Measurements from ENCODE around the gene PHOSPHO1. TPM values are rescaled to one million over a fixed set of nuclear protein-coding genes. Genes with fewer than 3 reads are reported as not detected.

Gene PHOSPHO1
- total RNA-seq, 1 experiment from 2014 or later: 0.54 TPM

DNA sequence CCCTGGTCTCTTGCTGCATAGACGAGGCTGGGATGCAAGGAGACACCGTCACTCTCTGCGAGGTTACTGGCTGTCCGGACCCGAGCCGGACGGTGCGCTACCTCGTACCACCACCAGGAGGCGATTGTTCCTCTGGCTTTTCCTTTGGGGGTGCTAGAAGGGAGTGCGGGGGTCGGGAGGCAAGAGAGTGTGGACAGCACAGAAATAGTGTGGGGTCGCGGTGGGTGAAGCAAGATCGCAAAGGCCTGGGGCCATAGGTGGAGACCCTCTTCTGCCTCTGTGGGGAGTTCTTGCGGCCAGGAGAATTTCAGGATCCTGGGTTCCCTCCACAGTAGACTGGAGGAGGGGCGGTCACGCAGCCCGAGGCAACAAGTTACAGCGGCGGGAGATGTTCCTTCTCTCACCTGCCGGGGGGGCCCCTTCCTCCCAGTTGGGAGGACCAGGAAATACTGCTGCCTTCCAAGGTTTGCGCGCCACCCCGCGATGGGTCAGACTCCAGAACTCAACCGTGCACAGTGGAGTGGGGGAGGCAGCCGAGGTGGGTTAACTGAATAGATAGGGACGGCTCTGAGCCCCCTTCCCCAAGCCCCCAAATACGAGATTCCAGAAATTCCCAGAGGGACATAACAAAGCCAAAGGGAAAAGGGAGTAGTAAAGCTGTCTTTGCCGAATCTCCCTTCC is 6.9 kb downstream of the PHOSPHO1 start:
- DNase-seq (ENCODE audit: low read depth, low spot score) (no peak), ATAC-seq (peak; percentile 66)
- in situ Hi-C loops (cut with HindIII; ENCODE audit: low pct_unique_long_range_greater_than_20kb, low sequenced_read_pairs) (no loop called here), intact Hi-C loops (cut with micrococcal nuclease; ENCODE audit: unreplicated experiment) (loop anchor here (10.0 kb wide), 1 partner anchor 169 kb away; no protein-coding TSS in a partner anchor)
- ChIA-PET CTCF (interaction anchor here (0.8 to 1.1 kb wide), 2 partner anchors 26 to 32 kb away, joined by 3 read pairs; no protein-coding TSS in a partner anchor), POLR2A (no interaction called here)
- H3K4me1 ChIP-seq (ENCODE audit: control insufficient read depth, insufficient read depth, low read length): peaks cover 14% of the 10 kb centered on the region
- no peak for TF ChIP-seq SIN3A (IDR thresholded peaks at IDR 0.05; ENCODE audit: borderline replicate concordance, insufficient read depth, low read depth, low read length)
- TF ChIP-seq, protein P1, sequence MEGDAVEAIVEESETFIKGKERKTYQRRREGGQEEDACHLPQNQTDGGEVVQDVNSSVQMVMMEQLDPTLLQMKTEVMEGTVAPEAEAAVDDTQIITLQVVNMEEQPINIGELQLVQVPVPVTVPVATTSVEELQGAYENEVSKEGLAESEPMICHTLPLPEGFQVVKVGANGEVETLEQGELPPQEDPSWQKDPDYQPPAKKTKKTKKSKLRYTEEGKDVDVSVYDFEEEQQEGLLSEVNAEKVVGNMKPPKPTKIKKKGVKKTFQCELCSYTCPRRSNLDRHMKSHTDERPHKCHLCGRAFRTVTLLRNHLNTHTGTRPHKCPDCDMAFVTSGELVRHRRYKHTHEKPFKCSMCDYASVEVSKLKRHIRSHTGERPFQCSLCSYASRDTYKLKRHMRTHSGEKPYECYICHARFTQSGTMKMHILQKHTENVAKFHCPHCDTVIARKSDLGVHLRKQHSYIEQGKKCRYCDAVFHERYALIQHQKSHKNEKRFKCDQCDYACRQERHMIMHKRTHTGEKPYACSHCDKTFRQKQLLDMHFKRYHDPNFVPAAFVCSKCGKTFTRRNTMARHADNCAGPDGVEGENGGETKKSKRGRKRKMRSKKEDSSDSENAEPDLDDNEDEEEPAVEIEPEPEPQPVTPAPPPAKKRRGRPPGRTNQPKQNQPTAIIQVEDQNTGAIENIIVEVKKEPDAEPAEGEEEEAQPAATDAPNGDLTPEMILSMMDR (IDR thresholded peaks at IDR 0.05): peak; percentile 98
- H3K36me3 ChIP-seq (ENCODE audit: control insufficient read depth, insufficient read depth, low read length): no peaks in the 10 kb centered on the region
- no peak overlapping the region for H3K27ac ChIP-seq (ENCODE audit: low read length)
- H3K27me3 ChIP-seq (ENCODE audit: control insufficient read depth, insufficient read depth, low read length): no peaks in the 10 kb centered on the region; the same call in 1 of the 2 replicates
- peak overlapping the region; percentile 1 to 29; a peak in 3 of 4 replicates for H3K4me3 ChIP-seq (ENCODE audit: low read depth in 2 of 2, low read length in 2 of 2)
- no peaks in the 10 kb centered on the region for H3K9me3 ChIP-seq (ENCODE audit: control insufficient read depth, insufficient read depth, low read depth, low read length)
- BruUV-seq (replicated peaks): no TSS peak

DNA sequence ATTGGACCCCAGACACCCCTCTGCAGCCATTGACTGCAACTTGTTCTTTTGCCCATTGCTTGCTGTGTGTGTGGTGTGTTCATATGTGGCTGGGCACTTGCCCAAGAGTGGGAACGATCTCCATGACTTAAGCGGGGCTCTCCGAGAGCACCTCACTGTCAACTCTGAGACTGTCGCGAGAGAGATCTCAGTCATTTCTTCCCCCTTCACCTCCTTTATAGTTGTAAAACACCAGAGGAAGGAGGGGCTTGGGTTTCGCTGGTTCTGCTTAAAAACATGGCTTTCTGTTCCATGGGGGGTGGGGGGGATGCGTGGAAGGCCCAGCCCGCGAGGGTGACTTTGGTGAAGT is 7.4 kb downstream of the PHOSPHO1 start:
- POLR2A ChIA-PET: no interaction called here
- H3K4me3 ChIP-seq (ENCODE audit: low read depth in 2 of 2, low read length in 2 of 2): peak overlapping the region; percentile 1 to 29; a peak in 3 of 4 replicates
- no peaks in the 10 kb centered on the region; the same call in 1 of the 2 replicates for H3K27me3 ChIP-seq (ENCODE audit: control insufficient read depth, insufficient read depth, low read length)
- TF ChIP-seq TCF7L2 (IDR thresholded peaks at IDR 0.05; ENCODE audit: low read depth, low read length) (no peak), POLR2AphosphoS5 (IDR thresholded peaks at IDR 0.05; ENCODE audit: low read depth, low read length) (no peak), SIN3A (IDR thresholded peaks at IDR 0.05; ENCODE audit: borderline replicate concordance, insufficient read depth, low read depth, low read length) (no peak)
- TF ChIP-seq, protein P1 (IDR thresholded peaks at IDR 0.05): no peak
- TF ChIP-seq, protein P2, sequence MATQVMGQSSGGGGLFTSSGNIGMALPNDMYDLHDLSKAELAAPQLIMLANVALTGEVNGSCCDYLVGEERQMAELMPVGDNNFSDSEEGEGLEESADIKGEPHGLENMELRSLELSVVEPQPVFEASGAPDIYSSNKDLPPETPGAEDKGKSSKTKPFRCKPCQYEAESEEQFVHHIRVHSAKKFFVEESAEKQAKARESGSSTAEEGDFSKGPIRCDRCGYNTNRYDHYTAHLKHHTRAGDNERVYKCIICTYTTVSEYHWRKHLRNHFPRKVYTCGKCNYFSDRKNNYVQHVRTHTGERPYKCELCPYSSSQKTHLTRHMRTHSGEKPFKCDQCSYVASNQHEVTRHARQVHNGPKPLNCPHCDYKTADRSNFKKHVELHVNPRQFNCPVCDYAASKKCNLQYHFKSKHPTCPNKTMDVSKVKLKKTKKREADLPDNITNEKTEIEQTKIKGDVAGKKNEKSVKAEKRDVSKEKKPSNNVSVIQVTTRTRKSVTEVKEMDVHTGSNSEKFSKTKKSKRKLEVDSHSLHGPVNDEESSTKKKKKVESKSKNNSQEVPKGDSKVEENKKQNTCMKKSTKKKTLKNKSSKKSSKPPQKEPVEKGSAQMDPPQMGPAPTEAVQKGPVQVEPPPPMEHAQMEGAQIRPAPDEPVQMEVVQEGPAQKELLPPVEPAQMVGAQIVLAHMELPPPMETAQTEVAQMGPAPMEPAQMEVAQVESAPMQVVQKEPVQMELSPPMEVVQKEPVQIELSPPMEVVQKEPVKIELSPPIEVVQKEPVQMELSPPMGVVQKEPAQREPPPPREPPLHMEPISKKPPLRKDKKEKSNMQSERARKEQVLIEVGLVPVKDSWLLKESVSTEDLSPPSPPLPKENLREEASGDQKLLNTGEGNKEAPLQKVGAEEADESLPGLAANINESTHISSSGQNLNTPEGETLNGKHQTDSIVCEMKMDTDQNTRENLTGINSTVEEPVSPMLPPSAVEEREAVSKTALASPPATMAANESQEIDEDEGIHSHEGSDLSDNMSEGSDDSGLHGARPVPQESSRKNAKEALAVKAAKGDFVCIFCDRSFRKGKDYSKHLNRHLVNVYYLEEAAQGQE (IDR thresholded peaks at IDR 0.05; ENCODE audit: insufficient read depth in 1 of 2, low read depth in 2 of 2, low read length in 1 of 2): no peak
- H3K9me3 ChIP-seq (ENCODE audit: control insufficient read depth, insufficient read depth, low read depth, low read length): no peaks in the 10 kb centered on the region
- BruUV-seq (replicated peaks): no TSS peak
- no peaks in the 10 kb centered on the region for H3K36me3 ChIP-seq (ENCODE audit: control insufficient read depth, insufficient read depth, low read length)
- intact Hi-C loops (cut with micrococcal nuclease; ENCODE audit: unreplicated experiment): loop anchor here (10.0 kb wide), 1 partner anchor 168 kb away; no protein-coding TSS in a partner anchor
- peaks cover 14% of the 10 kb centered on the region for H3K4me1 ChIP-seq (ENCODE audit: control insufficient read depth, insufficient read depth, low read length)
- in situ Hi-C loops (cut with HindIII; ENCODE audit: low pct_unique_long_range_greater_than_20kb, low sequenced_read_pairs): no loop called here
- no peak overlapping the region for H3K27ac ChIP-seq (ENCODE audit: low read length)
- ATAC-seq (peak; percentile 4; the same call in 1 of the 2 replicates), DNase-seq (ENCODE audit: low read depth, low spot score) (no peak)
- CTCF ChIA-PET: interaction anchor here (1.3 kb wide), 1 partner anchor 10 kb away, joined by 4 read pairs; no protein-coding TSS in a partner anchor

Data from Panc1 (cell line).